GM23338 (cell line): ENCODE results near the gene SLC7A14. TPM values are rescaled to one million over a fixed set of nuclear protein-coding genes. Genes with fewer than 3 reads are reported as not detected.

ENCODE experiments used
- ATAC-seq: fragments of 200-7000 bp; cut with Tn5 transposase; 3 replicates; pipeline ENCODE4 v1.9.1; 2020
- DNase-seq: peaks from one replicate; pipeline ENCODE4 v3.0.0-alpha.2; 2015; ENCODE audit warnings: low spot score
- H2AFZ ChIP-seq: fragments of 200-600 bp; sonication (generic); 2 replicates; pipeline ENCODE4 v1.8.0; 2016; ENCODE audit warnings: antibody characterized with exemption, mild to moderate bottlenecking, moderate library complexity
- H3F3A ChIP-seq: fragments of 200-600 bp; sonication (generic); replicated peaks from 2 replicates; pipeline ENCODE4 v1.8.0; 2017; ENCODE audit warnings: antibody characterized with exemption, mixed run types, low read depth
- H3K27ac ChIP-seq: fragments of 200-600 bp; sonication (generic); 2 replicates; pipeline ENCODE4 v1.6.1; 2016; ENCODE audit warnings: low read depth
- H3K27me3 ChIP-seq: fragments of 200-600 bp; sonication (generic); 2 replicates; pipeline ENCODE4 v1.8.0; 2016; ENCODE audit warnings: mild to moderate bottlenecking, mixed run types, moderate library complexity; ENCODE audit not compliant: insufficient read depth
- H3K36me3 ChIP-seq: fragments of 200-600 bp; sonication (generic); 2 replicates; pipeline ENCODE4 v1.8.0; 2016; ENCODE audit warnings: mild to moderate bottlenecking; ENCODE audit not compliant: insufficient read depth
- H3K4me1 ChIP-seq: fragments of 200-600 bp; sonication (generic); 2 replicates; pipeline ENCODE4 v1.8.0; 2016; ENCODE audit warnings: mild to moderate bottlenecking, moderate library complexity; ENCODE audit not compliant: insufficient read depth
- H3K4me2 ChIP-seq: fragments of 200-600 bp; sonication (generic); 2 replicates; pipeline ENCODE4 v1.7.1; 2017; ENCODE audit warnings: mixed run types
- H3K4me3 ChIP-seq: fragments of 200-600 bp; sonication (generic); 2 replicates; pipeline ENCODE4 v1.6.1; 2016; ENCODE audit warnings: mixed run types
- H3K79me2 ChIP-seq: fragments of 200-600 bp; sonication (generic); replicated peaks from 2 replicates; pipeline ENCODE4 v1.8.0; 2017; ENCODE audit warnings: mild to moderate bottlenecking; ENCODE audit not compliant: insufficient read depth
- H3K9me2 ChIP-seq: fragments of 200-600 bp; sonication (generic); 2 replicates; pipeline ENCODE4 v1.8.0; 2017; ENCODE audit not compliant: insufficient read depth
- H4K20me1 ChIP-seq: fragments of 200-600 bp; sonication (generic); replicated peaks from 2 replicates; pipeline ENCODE4 v1.8.0; 2017; ENCODE audit warnings: mild to moderate bottlenecking; ENCODE audit not compliant: insufficient read depth
- H3K27ac Mint-ChIP-seq: 2 replicates; pipeline ENCODE4 v1.8.0; 2020; ENCODE audit warnings: inconsistent platforms, mild to moderate bottlenecking, moderate library complexity, mixed read lengths
- H3K27me3 Mint-ChIP-seq: 3 replicates; pipeline ENCODE4 v1.8.0; 2022; ENCODE audit warnings: low read depth, mild to moderate bottlenecking, moderate library complexity, mixed read lengths, inconsistent platforms; ENCODE audit not compliant: insufficient read depth, poor library complexity
- H3K36me3 Mint-ChIP-seq: 3 replicates; pipeline ENCODE4 v1.8.0; 2021; ENCODE audit warnings: low read depth, mild to moderate bottlenecking, inconsistent platforms, moderate library complexity, mixed read lengths
- H3K4me1 Mint-ChIP-seq: 3 replicates; pipeline ENCODE4 v1.8.0; 2020; ENCODE audit warnings: mild to moderate bottlenecking, inconsistent platforms, mixed read lengths
- H3K4me3 Mint-ChIP-seq: 3 replicates; pipeline ENCODE4 v1.8.0; 2021; ENCODE audit warnings: moderate library complexity, mild to moderate bottlenecking, inconsistent platforms, mixed read lengths
- H3K9me3 Mint-ChIP-seq: 3 replicates; pipeline ENCODE4 v1.8.0; 2020; ENCODE audit warnings: moderate library complexity, mild to moderate bottlenecking, inconsistent platforms, mixed read lengths
- CREB1 ChIP-seq: fragments of 250-450 bp; sonication (Bioruptor Pico); IDR thresholded peaks from 2 replicates; pipeline ENCODE4 v1.5.0; 2020; ENCODE audit warnings: low read depth, mild to moderate bottlenecking, moderate library complexity
- EZH2 ChIP-seq: fragments of 200-600 bp; sonication (generic); IDR thresholded peaks from one replicate; pipeline ENCODE4 v1.8.0; 2017; ENCODE audit warnings: antibody characterized with exemption, mild to moderate bottlenecking, low read depth; ENCODE audit not compliant: unreplicated experiment
- EZH2phosphoT487 ChIP-seq: fragments of 200-600 bp; sonication (generic); IDR thresholded peaks from one replicate; pipeline ENCODE4 v1.8.1; 2018; ENCODE audit warnings: antibody characterized with exemption; ENCODE audit not compliant: unreplicated experiment
- JUNB ChIP-seq: IDR thresholded peaks from one replicate; pipeline ENCODE4 v1.6.1; 2016; ENCODE audit warnings: antibody characterized with exemption; ENCODE audit not compliant: unreplicated experiment
- NANOG ChIP-seq: IDR thresholded peaks from 2 replicates; pipeline ENCODE4 v1.6.1; 2016; ENCODE audit warnings: antibody characterized with exemption, borderline replicate concordance
- POLR2AphosphoS5 ChIP-seq: IDR thresholded peaks from 2 replicates; pipeline ENCODE4 v1.6.1; 2016; ENCODE audit warnings: antibody characterized with exemption, low read depth
- REST ChIP-seq: IDR thresholded peaks from one replicate; pipeline ENCODE4 v1.6.1; 2018; ENCODE audit warnings: antibody characterized with exemption; ENCODE audit not compliant: unreplicated experiment
- STAT1 ChIP-seq: IDR thresholded peaks from one replicate; pipeline ENCODE4 v1.6.1; 2016; ENCODE audit warnings: antibody characterized with exemption; ENCODE audit not compliant: unreplicated experiment
- ZNF114 ChIP-seq: fragments of 250-450 bp; sonication (Bioruptor Pico); IDR thresholded peaks from 2 replicates; pipeline ENCODE4 v1.5.0; 2020; ENCODE audit warnings: mild to moderate bottlenecking, moderate library complexity
- ZNF331 ChIP-seq: fragments of 250-450 bp; sonication (Bioruptor Pico); IDR thresholded peaks from 2 replicates; pipeline ENCODE4 v1.5.0; 2020; ENCODE audit warnings: low read depth, mild to moderate bottlenecking, moderate library complexity
- polyA plus RNA-seq: library from polyadenylated mRNA; unstranded; fragments of >200 nt; fragmentation: Nextera tagmentation; extraction: Ambion mirVana; gene quantifications from 2 replicates; pipeline ENCODE4 v1.2.1, GENCODE V29; 2016
- total RNA-seq: library from RNA; depleted of rRNA; stranded (reverse); fragments of >200 nt; shearing (Covaris generic); gene quantifications from 2 replicates; pipeline ENCODE4 v1.2.3, GENCODE V29; 2014
- TF ChIP-seq, protein P1 (sequence below): IDR thresholded peaks from 2 replicates; pipeline ENCODE4 v1.6.1; 2016; ENCODE audit warnings: antibody characterized with exemption
- TF ChIP-seq, protein P2 (sequence below), 2 experiments: fragments of 200-600 bp in 1 of 2; sonication (generic) in 1 of 2; conservative IDR thresholded peaks; 2 replicates each; pipeline versions ENCODE4 v1.5.1 to v1.6.1; 2016 to 2017; ENCODE audit warnings: antibody characterized with exemption in 2 of 2, low read depth in 2 of 2, mild to moderate bottlenecking in 2 of 2, moderate library complexity in 1 of 2
- TF ChIP-seq, protein P3 (sequence below): fragments of 250-450 bp; sonication (Bioruptor Pico); IDR thresholded peaks from 2 replicates; pipeline ENCODE4 v1.5.0; 2020; ENCODE audit warnings: mild to moderate bottlenecking, moderate library complexity

The SLC7A14 gene
- total and polyA plus RNA-seq, 2 experiments from 2014 or later, result 0.49 to 0.82 TPM

DNA sequence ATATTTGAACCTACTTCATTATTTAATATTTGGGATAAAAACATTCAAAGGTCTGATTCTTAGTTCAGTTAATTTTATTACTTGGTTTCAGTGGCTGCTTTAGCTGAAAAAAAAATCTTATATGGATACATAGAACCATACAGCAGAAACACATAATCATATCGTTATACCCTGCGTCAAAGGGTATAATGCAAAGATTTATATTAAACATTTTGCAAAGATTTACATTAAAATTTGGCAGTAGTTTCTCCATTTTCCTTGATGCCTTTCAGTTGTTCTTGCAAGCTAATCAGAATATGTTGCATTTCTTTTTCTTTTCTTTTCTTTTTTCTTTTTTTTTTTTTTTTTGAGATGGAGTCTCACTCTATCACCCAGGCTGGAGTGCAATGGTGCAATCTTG is 135.8 kb downstream of the SLC7A14 start:
- no peaks in the 10 kb centered on the region for H4K20me1 ChIP-seq
- H3K4me1 Mint-ChIP-seq, result peaks cover 4% of the 10 kb centered on the region

More for the DNA sequence above, 135.8 kb downstream of the SLC7A14 start:
- H3K36me3 Mint-ChIP-seq, result no peaks in the 10 kb centered on the region
- no peaks in the 10 kb centered on the region for H3K9me2 ChIP-seq
- no peaks in the 10 kb centered on the region for H3F3A ChIP-seq
- H3K4me2 ChIP-seq, result no peak overlapping the region
- no peaks in the 10 kb centered on the region for H3K27me3 ChIP-seq
- H3K4me3 Mint-ChIP-seq, result no peak overlapping the region
- H3K79me2 ChIP-seq, result no peaks in the 10 kb centered on the region
- H3K4me1 ChIP-seq, result peaks cover 4% of the 10 kb centered on the region
- no peak overlapping the region for H3K4me3 ChIP-seq
- no peak for TF ChIP-seq REST
- TF ChIP-seq, protein P1, sequence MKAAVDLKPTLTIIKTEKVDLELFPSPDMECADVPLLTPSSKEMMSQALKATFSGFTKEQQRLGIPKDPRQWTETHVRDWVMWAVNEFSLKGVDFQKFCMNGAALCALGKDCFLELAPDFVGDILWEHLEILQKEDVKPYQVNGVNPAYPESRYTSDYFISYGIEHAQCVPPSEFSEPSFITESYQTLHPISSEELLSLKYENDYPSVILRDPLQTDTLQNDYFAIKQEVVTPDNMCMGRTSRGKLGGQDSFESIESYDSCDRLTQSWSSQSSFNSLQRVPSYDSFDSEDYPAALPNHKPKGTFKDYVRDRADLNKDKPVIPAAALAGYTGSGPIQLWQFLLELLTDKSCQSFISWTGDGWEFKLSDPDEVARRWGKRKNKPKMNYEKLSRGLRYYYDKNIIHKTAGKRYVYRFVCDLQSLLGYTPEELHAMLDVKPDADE, result no peak
- TF ChIP-seq STAT1, result no peak
- TF ChIP-seq CREB1, result no peak
- TF ChIP-seq, protein P2, sequence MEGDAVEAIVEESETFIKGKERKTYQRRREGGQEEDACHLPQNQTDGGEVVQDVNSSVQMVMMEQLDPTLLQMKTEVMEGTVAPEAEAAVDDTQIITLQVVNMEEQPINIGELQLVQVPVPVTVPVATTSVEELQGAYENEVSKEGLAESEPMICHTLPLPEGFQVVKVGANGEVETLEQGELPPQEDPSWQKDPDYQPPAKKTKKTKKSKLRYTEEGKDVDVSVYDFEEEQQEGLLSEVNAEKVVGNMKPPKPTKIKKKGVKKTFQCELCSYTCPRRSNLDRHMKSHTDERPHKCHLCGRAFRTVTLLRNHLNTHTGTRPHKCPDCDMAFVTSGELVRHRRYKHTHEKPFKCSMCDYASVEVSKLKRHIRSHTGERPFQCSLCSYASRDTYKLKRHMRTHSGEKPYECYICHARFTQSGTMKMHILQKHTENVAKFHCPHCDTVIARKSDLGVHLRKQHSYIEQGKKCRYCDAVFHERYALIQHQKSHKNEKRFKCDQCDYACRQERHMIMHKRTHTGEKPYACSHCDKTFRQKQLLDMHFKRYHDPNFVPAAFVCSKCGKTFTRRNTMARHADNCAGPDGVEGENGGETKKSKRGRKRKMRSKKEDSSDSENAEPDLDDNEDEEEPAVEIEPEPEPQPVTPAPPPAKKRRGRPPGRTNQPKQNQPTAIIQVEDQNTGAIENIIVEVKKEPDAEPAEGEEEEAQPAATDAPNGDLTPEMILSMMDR (conservative IDR thresholded peaks at IDR 0.05; ENCODE audit: low read depth in 2 of 2), result no peak
- no peak for TF ChIP-seq NANOG
- no peak for TF ChIP-seq ZNF114 (CRISPR knock-in tag)
- TF ChIP-seq POLR2AphosphoS5, result no peak
- TF ChIP-seq, protein P3, sequence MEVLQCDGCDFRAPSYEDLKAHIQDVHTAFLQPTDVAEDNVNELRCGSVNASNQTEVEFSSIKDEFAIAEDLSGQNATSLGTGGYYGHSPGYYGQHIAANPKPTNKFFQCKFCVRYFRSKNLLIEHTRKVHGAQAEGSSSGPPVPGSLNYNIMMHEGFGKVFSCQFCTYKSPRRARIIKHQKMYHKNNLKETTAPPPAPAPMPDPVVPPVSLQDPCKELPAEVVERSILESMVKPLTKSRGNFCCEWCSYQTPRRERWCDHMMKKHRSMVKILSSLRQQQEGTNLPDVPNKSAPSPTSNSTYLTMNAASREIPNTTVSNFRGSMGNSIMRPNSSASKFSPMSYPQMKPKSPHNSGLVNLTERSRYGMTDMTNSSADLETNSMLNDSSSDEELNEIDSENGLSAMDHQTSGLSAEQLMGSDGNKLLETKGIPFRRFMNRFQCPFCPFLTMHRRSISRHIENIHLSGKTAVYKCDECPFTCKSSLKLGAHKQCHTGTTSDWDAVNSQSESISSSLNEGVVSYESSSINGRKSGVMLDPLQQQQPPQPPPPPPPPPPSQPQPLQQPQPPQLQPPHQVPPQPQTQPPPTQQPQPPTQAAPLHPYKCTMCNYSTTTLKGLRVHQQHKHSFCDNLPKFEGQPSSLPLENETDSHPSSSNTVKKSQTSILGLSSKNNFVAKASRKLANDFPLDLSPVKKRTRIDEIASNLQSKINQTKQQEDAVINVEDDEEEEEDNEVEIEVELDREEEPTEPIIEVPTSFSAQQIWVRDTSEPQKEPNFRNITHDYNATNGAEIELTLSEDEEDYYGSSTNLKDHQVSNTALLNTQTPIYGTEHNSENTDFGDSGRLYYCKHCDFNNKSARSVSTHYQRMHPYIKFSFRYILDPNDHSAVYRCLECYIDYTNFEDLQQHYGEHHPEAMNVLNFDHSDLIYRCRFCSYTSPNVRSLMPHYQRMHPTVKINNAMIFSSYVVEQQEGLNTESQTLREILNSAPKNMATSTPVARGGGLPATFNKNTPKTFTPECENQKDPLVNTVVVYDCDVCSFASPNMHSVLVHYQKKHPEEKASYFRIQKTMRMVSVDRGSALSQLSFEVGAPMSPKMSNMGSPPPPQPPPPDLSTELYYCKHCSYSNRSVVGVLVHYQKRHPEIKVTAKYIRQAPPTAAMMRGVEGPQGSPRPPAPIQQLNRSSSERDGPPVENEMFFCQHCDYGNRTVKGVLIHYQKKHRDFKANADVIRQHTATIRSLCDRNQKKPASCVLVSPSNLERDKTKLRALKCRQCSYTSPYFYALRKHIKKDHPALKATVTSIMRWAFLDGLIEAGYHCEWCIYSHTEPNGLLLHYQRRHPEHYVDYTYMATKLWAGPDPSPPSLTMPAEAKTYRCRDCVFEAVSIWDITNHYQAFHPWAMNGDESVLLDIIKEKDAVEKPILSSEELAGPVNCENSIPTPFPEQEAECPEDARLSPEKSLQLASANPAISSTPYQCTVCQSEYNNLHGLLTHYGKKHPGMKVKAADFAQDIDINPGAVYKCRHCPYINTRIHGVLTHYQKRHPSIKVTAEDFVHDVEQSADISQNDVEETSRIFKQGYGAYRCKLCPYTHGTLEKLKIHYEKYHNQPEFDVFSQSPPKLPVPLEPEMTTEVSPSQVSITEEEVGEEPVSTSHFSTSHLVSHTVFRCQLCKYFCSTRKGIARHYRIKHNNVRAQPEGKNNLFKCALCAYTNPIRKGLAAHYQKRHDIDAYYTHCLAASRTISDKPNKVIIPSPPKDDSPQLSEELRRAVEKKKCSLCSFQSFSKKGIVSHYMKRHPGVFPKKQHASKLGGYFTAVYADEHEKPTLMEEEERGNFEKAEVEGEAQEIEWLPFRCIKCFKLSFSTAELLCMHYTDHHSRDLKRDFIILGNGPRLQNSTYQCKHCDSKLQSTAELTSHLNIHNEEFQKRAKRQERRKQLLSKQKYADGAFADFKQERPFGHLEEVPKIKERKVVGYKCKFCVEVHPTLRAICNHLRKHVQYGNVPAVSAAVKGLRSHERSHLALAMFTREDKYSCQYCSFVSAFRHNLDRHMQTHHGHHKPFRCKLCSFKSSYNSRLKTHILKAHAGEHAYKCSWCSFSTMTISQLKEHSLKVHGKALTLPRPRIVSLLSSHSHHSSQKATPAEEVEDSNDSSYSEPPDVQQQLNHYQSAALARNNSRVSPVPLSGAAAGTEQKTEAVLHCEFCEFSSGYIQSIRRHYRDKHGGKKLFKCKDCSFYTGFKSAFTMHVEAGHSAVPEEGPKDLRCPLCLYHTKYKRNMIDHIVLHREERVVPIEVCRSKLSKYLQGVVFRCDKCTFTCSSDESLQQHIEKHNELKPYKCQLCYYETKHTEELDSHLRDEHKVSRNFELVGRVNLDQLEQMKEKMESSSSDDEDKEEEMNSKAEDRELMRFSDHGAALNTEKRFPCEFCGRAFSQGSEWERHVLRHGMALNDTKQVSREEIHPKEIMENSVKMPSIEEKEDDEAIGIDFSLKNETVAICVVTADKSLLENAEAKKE (CRISPR knock-in tag), result no peak
- no peak for TF ChIP-seq ZNF331 (CRISPR knock-in tag)
- TF ChIP-seq EZH2phosphoT487, result no peak
- TF ChIP-seq JUNB, result no peak
- TF ChIP-seq EZH2, result no peak
- H3K36me3 ChIP-seq, result no peaks in the 10 kb centered on the region
- H3K9me3 Mint-ChIP-seq, result no peaks in the 10 kb centered on the region
- H3K27ac Mint-ChIP-seq, result no peak overlapping the region
- DNase-seq (no peak), ATAC-seq (no peak)
- no peak overlapping the region for H3K27ac ChIP-seq
- peaks cover 5% of the 10 kb centered on the region for H3K27me3 Mint-ChIP-seq
- H2AFZ ChIP-seq, result no peak overlapping the region
